ENCODE results near the gene SUN2. TPM values are rescaled to one million over a fixed set of nuclear protein-coding genes. Genes with fewer than 3 reads are reported as not detected.

SUN2 gene
- polyA plus RNA-seq, 3 donors: 95.8 to 159 (median 97.8) TPM

DNA sequence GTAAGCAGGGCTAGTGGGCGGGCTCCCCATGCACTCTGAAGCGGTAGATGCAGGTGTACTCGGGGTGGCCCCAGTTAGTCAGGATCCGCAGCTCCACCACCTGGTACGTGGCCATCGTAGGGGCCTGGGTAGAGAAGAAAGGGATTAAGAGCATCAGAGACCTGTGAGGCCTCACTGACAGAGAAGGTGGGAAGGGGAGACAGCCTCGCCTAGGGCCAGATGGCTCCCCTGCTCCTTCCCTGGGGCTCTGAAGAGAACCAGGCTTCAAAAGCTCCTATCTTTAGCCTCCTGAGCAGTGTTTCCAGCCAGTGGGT, 19.6 kb downstream of the SUN2 start:
- Mint-ChIP-seq H3K27ac (peak overlapping the region in 2 of 7 donors; percentile 67 to 79), H3K27me3 (ENCODE audit: low read depth in 3 of 3) (peaks cover 0 to 1% (median 0%) of the 10 kb centered on the region in 3 donors), H3K9me3 (no peaks in the 10 kb centered on the region), H3K4me3 (no peak overlapping the region), H3K4me1 (peaks cover 8% of the 10 kb centered on the region), H3K36me3 (peaks cover 74 to 88% of the 10 kb centered on the region in 2 donors)
- Histone ChIP-seq H2AFZ (ENCODE audit: insufficient read depth, low read depth, low read length, poor library complexity, severe bottlenecking) (no peak overlapping the region), H3K9ac (ENCODE audit: insufficient read depth, low read length, poor library complexity, severe bottlenecking) (no peak overlapping the region), H4K20me1 (ENCODE audit: insufficient read depth, low read length) (peaks cover 100% of the 10 kb centered on the region), H3K9me3 (replicated peaks in 1 of 2; ENCODE audit: control insufficient read depth in 1 of 2, insufficient read depth in 1 of 2, low read length in 2 of 2) (no peaks in the 10 kb centered on the region), H3K4me3 (replicated peaks in 1 of 3; ENCODE audit: low read depth in 2 of 3, low read length in 3 of 3) (no peak overlapping the region), H3K4me1 (ENCODE audit: control insufficient read depth in 1 of 2, insufficient read depth in 2 of 2, low read length in 2 of 2) (no peaks in the 10 kb centered on the region), H3K4me2 (replicated peaks; ENCODE audit: extremely low read depth, low read length, poor library complexity, severe bottlenecking) (no peak overlapping the region), H3K79me2 (ENCODE audit: insufficient read depth, low read length) (peaks cover 21% of the 10 kb centered on the region), H3K36me3 (replicated peaks in 1 of 2; ENCODE audit: control insufficient read depth in 1 of 2, insufficient read depth in 2 of 2, low read length in 2 of 2) (peaks cover 79 to 91% of the 10 kb centered on the region in 2 donors), H3K27me3 (ENCODE audit: control insufficient read depth in 2 of 2, insufficient read depth in 2 of 2, low read length in 2 of 2) (no peaks in the 10 kb centered on the region), H3K27ac (ENCODE audit: low read depth in 1 of 2, low read length in 2 of 2) (no peak overlapping the region)
- intact Hi-C loops (cut with micrococcal nuclease): no loop called here
- TF ChIP-seq, protein P1, sequence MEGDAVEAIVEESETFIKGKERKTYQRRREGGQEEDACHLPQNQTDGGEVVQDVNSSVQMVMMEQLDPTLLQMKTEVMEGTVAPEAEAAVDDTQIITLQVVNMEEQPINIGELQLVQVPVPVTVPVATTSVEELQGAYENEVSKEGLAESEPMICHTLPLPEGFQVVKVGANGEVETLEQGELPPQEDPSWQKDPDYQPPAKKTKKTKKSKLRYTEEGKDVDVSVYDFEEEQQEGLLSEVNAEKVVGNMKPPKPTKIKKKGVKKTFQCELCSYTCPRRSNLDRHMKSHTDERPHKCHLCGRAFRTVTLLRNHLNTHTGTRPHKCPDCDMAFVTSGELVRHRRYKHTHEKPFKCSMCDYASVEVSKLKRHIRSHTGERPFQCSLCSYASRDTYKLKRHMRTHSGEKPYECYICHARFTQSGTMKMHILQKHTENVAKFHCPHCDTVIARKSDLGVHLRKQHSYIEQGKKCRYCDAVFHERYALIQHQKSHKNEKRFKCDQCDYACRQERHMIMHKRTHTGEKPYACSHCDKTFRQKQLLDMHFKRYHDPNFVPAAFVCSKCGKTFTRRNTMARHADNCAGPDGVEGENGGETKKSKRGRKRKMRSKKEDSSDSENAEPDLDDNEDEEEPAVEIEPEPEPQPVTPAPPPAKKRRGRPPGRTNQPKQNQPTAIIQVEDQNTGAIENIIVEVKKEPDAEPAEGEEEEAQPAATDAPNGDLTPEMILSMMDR (IDR thresholded peaks at IDR 0.05): no peak
- no peak for DNase-seq
- WGBS (ENCODE audit: insufficient coverage): 89% methylated on average over 7 of the region's 7 CpGs

DNA sequence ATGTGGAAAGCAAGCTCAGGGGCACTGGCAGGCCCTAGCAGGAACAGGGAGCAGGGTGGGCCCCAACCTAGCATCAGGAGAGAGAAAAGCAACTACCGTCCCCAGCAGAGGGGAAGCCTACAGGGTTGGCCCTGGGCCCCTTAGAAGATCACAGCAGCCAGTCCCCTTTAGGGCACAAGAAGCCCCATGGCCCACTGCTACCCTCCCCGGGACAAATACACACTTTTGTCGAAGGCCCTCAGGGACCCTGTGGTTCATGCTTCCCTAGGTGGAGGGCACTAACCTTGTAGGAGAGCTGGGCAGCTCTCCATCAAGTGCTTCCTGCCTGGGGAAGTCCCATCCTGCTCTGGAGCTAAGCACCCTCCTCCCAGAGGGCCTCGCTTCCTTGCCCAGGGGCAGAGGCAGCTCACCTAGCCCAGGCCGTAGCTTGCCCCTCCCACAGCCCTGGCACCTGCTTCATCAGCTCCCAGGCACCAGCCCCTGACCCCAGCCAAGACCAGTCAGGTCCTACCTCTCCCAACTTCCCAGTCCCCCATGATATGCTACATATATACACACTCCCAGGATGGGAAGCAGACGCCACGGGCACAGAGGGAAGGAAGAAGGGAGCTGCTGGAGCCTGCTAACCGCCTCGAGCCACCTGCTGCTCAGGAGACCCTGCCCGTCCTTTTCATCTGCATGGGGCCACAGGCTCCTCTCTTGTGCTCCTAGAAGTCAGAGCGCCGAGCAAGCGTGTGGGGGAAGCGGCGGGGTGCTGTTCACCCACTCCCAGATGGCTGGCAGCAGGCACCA, 20.1 kb downstream of the SUN2 start:
- peaks cover 73 to 87% of the 10 kb centered on the region in 2 donors for H3K36me3 Mint-ChIP-seq
- no peaks in the 10 kb centered on the region for H3K4me1 ChIP-seq (ENCODE audit: control insufficient read depth in 1 of 2, insufficient read depth in 2 of 2, low read length in 2 of 2)
- no peak for DNase-seq
- peaks cover 8% of the 10 kb centered on the region for H3K4me1 Mint-ChIP-seq
- H3K9me3 ChIP-seq (replicated peaks in 1 of 2; ENCODE audit: control insufficient read depth in 1 of 2, insufficient read depth in 1 of 2, low read length in 2 of 2): no peaks in the 10 kb centered on the region
- H3K36me3 ChIP-seq (replicated peaks in 1 of 2; ENCODE audit: control insufficient read depth in 1 of 2, insufficient read depth in 2 of 2, low read length in 2 of 2): peaks cover 77 to 91% of the 10 kb centered on the region in 2 donors
- no peak overlapping the region for H3K9ac ChIP-seq (ENCODE audit: insufficient read depth, low read length, poor library complexity, severe bottlenecking)
- peaks cover 18% of the 10 kb centered on the region for H3K79me2 ChIP-seq (ENCODE audit: insufficient read depth, low read length)
- H3K27ac Mint-ChIP-seq: peak overlapping the region in 2 of 7 donors; percentile 26 to 79
- H3K27me3 Mint-ChIP-seq (ENCODE audit: low read depth in 3 of 3): peaks cover 0 to 1% (median 0%) of the 10 kb centered on the region in 3 donors
- TF ChIP-seq, protein P1 (IDR thresholded peaks at IDR 0.05): no peak
- H3K4me2 ChIP-seq (replicated peaks; ENCODE audit: extremely low read depth, low read length, poor library complexity, severe bottlenecking): no peak overlapping the region
- peak overlapping the region in 1 of 2 donors; percentile 23 for H3K27ac ChIP-seq (ENCODE audit: low read depth in 1 of 2, low read length in 2 of 2)
- intact Hi-C loops (cut with micrococcal nuclease): no loop called here
- peaks cover 100% of the 10 kb centered on the region for H4K20me1 ChIP-seq (ENCODE audit: insufficient read depth, low read length)
- H3K27me3 ChIP-seq (ENCODE audit: control insufficient read depth in 2 of 2, insufficient read depth in 2 of 2, low read length in 2 of 2): no peaks in the 10 kb centered on the region
- 71% methylated on average over 13 of the region's 15 CpGs for WGBS (ENCODE audit: insufficient coverage)
- H3K4me3 Mint-ChIP-seq: no peak overlapping the region
- H3K9me3 Mint-ChIP-seq: no peaks in the 10 kb centered on the region
- H3K4me3 ChIP-seq (replicated peaks in 1 of 3; ENCODE audit: low read depth in 2 of 3, low read length in 3 of 3): no peak overlapping the region
- H2AFZ ChIP-seq (ENCODE audit: insufficient read depth, low read depth, low read length, poor library complexity, severe bottlenecking): no peak overlapping the region
